DND-41 (cell line): ENCODE results near the gene DUT.

Experiments
- EZH2 ChIP-seq: IDR thresholded peaks from 3 replicates; pipeline ENCODE4 v1.6.1; 2012; ENCODE audit warnings: borderline replicate concordance, low read depth, mild to moderate bottlenecking, moderate library complexity, low read length, inconsistent platforms; ENCODE audit not compliant: severe bottlenecking
- TF ChIP-seq, protein P1 (sequence below): IDR thresholded peaks from 2 replicates; pipeline ENCODE4 v1.5.1; 2012; ENCODE audit warnings: borderline replicate concordance, low read length, moderate library complexity, mild to moderate bottlenecking; ENCODE audit not compliant: poor library complexity, severe bottlenecking; ENCODE audit errors: extremely low read depth

DNA sequence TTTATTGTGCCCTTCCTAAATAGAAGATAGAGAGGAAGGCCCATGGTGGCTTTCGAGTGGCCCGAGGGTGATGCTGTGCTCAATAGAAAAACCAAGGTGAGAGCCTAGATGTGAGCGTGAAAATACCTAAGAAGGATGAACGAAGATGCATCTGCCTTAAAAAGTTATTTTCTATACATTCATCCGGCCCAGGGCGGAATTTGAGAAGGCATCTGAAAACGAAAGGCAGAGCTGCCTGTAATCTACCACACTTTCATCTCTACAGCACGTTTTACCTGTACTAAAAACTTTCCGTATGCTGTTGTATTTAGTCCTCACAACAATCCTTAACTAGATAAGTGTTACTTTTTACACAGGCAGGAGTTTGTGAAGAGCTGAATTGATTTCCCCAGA is 1.4 kb downstream of the DUT start:
- TF ChIP-seq, protein P1, sequence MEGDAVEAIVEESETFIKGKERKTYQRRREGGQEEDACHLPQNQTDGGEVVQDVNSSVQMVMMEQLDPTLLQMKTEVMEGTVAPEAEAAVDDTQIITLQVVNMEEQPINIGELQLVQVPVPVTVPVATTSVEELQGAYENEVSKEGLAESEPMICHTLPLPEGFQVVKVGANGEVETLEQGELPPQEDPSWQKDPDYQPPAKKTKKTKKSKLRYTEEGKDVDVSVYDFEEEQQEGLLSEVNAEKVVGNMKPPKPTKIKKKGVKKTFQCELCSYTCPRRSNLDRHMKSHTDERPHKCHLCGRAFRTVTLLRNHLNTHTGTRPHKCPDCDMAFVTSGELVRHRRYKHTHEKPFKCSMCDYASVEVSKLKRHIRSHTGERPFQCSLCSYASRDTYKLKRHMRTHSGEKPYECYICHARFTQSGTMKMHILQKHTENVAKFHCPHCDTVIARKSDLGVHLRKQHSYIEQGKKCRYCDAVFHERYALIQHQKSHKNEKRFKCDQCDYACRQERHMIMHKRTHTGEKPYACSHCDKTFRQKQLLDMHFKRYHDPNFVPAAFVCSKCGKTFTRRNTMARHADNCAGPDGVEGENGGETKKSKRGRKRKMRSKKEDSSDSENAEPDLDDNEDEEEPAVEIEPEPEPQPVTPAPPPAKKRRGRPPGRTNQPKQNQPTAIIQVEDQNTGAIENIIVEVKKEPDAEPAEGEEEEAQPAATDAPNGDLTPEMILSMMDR, result no peak
- no peak for TF ChIP-seq EZH2
